ENCODE results near the gene GPR143. TPM values are rescaled to one million over a fixed set of nuclear protein-coding genes. Genes with fewer than 3 reads are reported as not detected.
A peak's percentile ranks its signal among the peaks of the same experiment; 100 is the strongest.

Gene GPR143
- total and polyA plus RNA-seq, 2 donors (not counting 3 experiments of a cell fraction or from before 2014, with no cell fraction given), result 9.3 to 17.7 TPM

GRCh38 chrX:9790866-9791265 is 25.2 kb upstream of the GPR143 start:
- CTCF ChIA-PET, result no interaction called here
- BruUV-seq (replicated peaks), result no TSS peak

More at GRCh38 chrX:9790866-9791265, 25.2 kb upstream of the GPR143 start:
- DNase-seq (ENCODE audit: low read depth, low spot score), result no peak
- dilution Hi-C loops (cut with MboI; ENCODE audit: extremely low pct_ligation_motif_present, low sequenced_read_pairs), result no loop called here
- intact Hi-C loops (cut with micrococcal nuclease), result no loop called here
- no peaks in the 10 kb centered on the region for H3K9me1 ChIP-seq (replicated peaks; ENCODE audit: control insufficient read depth, extremely low read depth, insufficient read depth, low read length)
- H3K27ac ChIP-seq (ENCODE audit: insufficient read depth, low read depth, low read length), result no peak overlapping the region
- POLR2A ChIA-PET, result no interaction called here
- peak; percentile 69 for FAIRE-seq
- H3K4me3 ChIP-seq (replicated peaks in 1 of 3; ENCODE audit: insufficient read depth in 1 of 3, low read depth in 1 of 3, low read length in 3 of 3), result no peak overlapping the region
- no peak overlapping the region for H3K9ac ChIP-seq (replicated peaks; ENCODE audit: extremely low read depth, insufficient read depth, low read length)
- peaks cover 9% of the 10 kb centered on the region for H3K4me1 ChIP-seq (ENCODE audit: control insufficient read depth, extremely low read depth, insufficient read depth, low read length)
- H3K79me2 ChIP-seq (ENCODE audit: control insufficient read depth, insufficient read depth, low read length), result peaks cover 25% of the 10 kb centered on the region
- H4K20me1 ChIP-seq (replicated peaks; ENCODE audit: control insufficient read depth, extremely low read depth, insufficient read depth, low read length), result no peaks in the 10 kb centered on the region
- H3K36me3 ChIP-seq (ENCODE audit: control insufficient read depth in 2 of 2, extremely low read depth in 1 of 2, insufficient read depth in 2 of 2, low read length in 2 of 2), result no peaks in the 10 kb centered on the region
- TF ChIP-seq FOS (IDR thresholded peaks at IDR 0.05; ENCODE audit: borderline replicate concordance, insufficient read depth, low read length) (no peak), CTCF (IDR thresholded peaks at IDR 0.05; ENCODE audit: extremely low read depth in 1 of 2, insufficient read depth in 1 of 2, low read depth in 1 of 2, low read length in 2 of 2) (no peak), MAX (IDR thresholded peaks at IDR 0.05; ENCODE audit: insufficient read depth, insufficient read length) (no peak), MYC (IDR thresholded peaks at IDR 0.05; ENCODE audit: low read depth, low read length) (no peak), GATA2 (IDR thresholded peaks at IDR 0.05; ENCODE audit: insufficient read depth, insufficient read length, low read depth, low read length) (no peak), JUN (IDR thresholded peaks at IDR 0.05; ENCODE audit: borderline replicate concordance, insufficient read depth, insufficient read length, low read depth) (no peak), EZH2 (IDR thresholded peaks at IDR 0.05; ENCODE audit: borderline replicate concordance, low read depth, low read length, severe bottlenecking) (no peak), POLR2A (IDR thresholded peaks at IDR 0.05; ENCODE audit: low read depth, low read length) (no peak), POLR2AphosphoS5 (IDR thresholded peaks at IDR 0.05; ENCODE audit: insufficient read depth, low read depth, low read length) (no peak)
- no peak overlapping the region for H3K4me2 ChIP-seq (ENCODE audit: insufficient read depth, low read length)
- no peaks in the 10 kb centered on the region for H3K9me3 ChIP-seq (replicated peaks; ENCODE audit: control insufficient read depth, insufficient read depth, low read length)
- no peaks in the 10 kb centered on the region for H3K27me3 ChIP-seq (ENCODE audit: control insufficient read depth in 2 of 2, insufficient read depth in 2 of 2, low read length in 2 of 2)
- no peak overlapping the region for H2AFZ ChIP-seq (ENCODE audit: low read depth, low read length)
